OCI-LY3 (cell line): ENCODE data around the gene ARHGEF25.

Experiments
- CTCF ChIP-seq: fragments of 200-600, 300-600 bp; sonication (generic); IDR thresholded peaks from 2 replicates; pipeline ENCODE4 v1.5.1; 2014; ENCODE audit warnings: antibody characterized with exemption, low read length, low read depth
- EZH2phosphoT487 ChIP-seq: fragments of 200-600 bp; shearing (Covaris generic); IDR thresholded peaks from 2 replicates; pipeline ENCODE4 v1.6.1; 2018; ENCODE audit warnings: antibody characterized with exemption, mixed run types, low read depth

- TF ChIP-seq CTCF = no peak
- no peak for TF ChIP-seq EZH2phosphoT487
These were observed 42.8 kb downstream of the ARHGEF25 start for GRCh38 chr12:57654042-57654441.
